ENCODE data around the gene RPLP2.
A peak's percentile ranks its signal among the peaks of the same experiment; 100 is the strongest.

Gene RPLP2

GRCh38 chr11:829176-829846, 19.5 kb downstream of the RPLP2 start:
- peaks cover 8% of the 10 kb centered on the region for H3K36me3 ChIP-seq (ENCODE audit: control insufficient read depth, low read length)
- H3K4me3 ChIP-seq (ENCODE audit: low read length), result peak overlapping the region; percentile 41
- H3K27ac ChIP-seq (ENCODE audit: low read depth, low read length), result no peak overlapping the region
- no peaks in the 10 kb centered on the region for H3K9me3 ChIP-seq (ENCODE audit: control insufficient read depth, insufficient read depth, low read length)
- H4K20me1 ChIP-seq (ENCODE audit: control insufficient read depth, insufficient read depth, low read depth, low read length), result no peaks in the 10 kb centered on the region; the same call in 1 of the 2 replicates
- no peaks in the 10 kb centered on the region for H3K9me2 ChIP-seq (replicated peaks; ENCODE audit: control insufficient read depth, low read length)
- TF ChIP-seq EZH2phosphoT487 (IDR thresholded peaks at IDR 0.05; ENCODE audit: borderline replicate concordance, low read length), result no peak
- no peak for TF ChIP-seq CTCF (IDR thresholded peaks at IDR 0.05; ENCODE audit: low read depth, low read length, poor library complexity, severe bottlenecking)
- peaks cover 71% of the 10 kb centered on the region for H3K27me3 ChIP-seq (ENCODE audit: control insufficient read depth, low read length)
- no peaks in the 10 kb centered on the region; the same call in 1 of the 2 replicates for H3F3A ChIP-seq (ENCODE audit: control insufficient read depth, insufficient read depth)
- peaks cover 61% of the 10 kb centered on the region for H3K4me1 ChIP-seq (ENCODE audit: control insufficient read depth, low read length)
- peak overlapping the region; percentile 62 for H3K4me2 ChIP-seq (ENCODE audit: low read length)
- no peaks in the 10 kb centered on the region for H3K79me2 ChIP-seq (ENCODE audit: control insufficient read depth, low read length)

GRCh38 chr11:829847-830294, 20.1 kb downstream of the RPLP2 start:
- peaks cover 77% of the 10 kb centered on the region for H3K27me3 ChIP-seq (ENCODE audit: control insufficient read depth, low read length)
- H3K4me3 ChIP-seq (ENCODE audit: low read length), result peak overlapping the region; percentile 41
- no peaks in the 10 kb centered on the region; the same call in 1 of the 2 replicates for H4K20me1 ChIP-seq (ENCODE audit: control insufficient read depth, insufficient read depth, low read depth, low read length)

GRCh38 chr11:830295-831117, 20.7 kb downstream of the RPLP2 start:
- Histone ChIP-seq H3K36me3 (ENCODE audit: control insufficient read depth, low read length) (no peaks in the 10 kb centered on the region; the same call in 1 of the 2 replicates), H3K27ac (ENCODE audit: low read depth, low read length) (no peak overlapping the region), H3K27me3 (ENCODE audit: control insufficient read depth, low read length) (peaks cover 81% of the 10 kb centered on the region), H3K9me3 (ENCODE audit: control insufficient read depth, insufficient read depth, low read length) (no peaks in the 10 kb centered on the region), H4K20me1 (ENCODE audit: control insufficient read depth, insufficient read depth, low read depth, low read length) (no peaks in the 10 kb centered on the region; the same call in 1 of the 2 replicates), H3K4me3 (ENCODE audit: low read length) (peak overlapping the region; percentile 41), H3K4me2 (ENCODE audit: low read length) (peak overlapping the region; percentile 62), H3K9me2 (replicated peaks; ENCODE audit: control insufficient read depth, low read length) (no peaks in the 10 kb centered on the region), H3K79me2 (ENCODE audit: control insufficient read depth, low read length) (no peaks in the 10 kb centered on the region), H3F3A (ENCODE audit: control insufficient read depth, insufficient read depth) (no peaks in the 10 kb centered on the region; the same call in 1 of the 2 replicates), H3K4me1 (ENCODE audit: control insufficient read depth, low read length) (peaks cover 61% of the 10 kb centered on the region)
- no peak for TF ChIP-seq CTCF (IDR thresholded peaks at IDR 0.05; ENCODE audit: low read depth, low read length, poor library complexity, severe bottlenecking)
- TF ChIP-seq EZH2phosphoT487 (IDR thresholded peaks at IDR 0.05; ENCODE audit: borderline replicate concordance, low read length), result 0 out of 2 replicates have a peak, but pooled peaks have one; percentile 52

More at GRCh38 chr11:829847-830294, 20.1 kb downstream of the RPLP2 start:
- TF ChIP-seq CTCF (IDR thresholded peaks at IDR 0.05; ENCODE audit: low read depth, low read length, poor library complexity, severe bottlenecking) (no peak), EZH2phosphoT487 (IDR thresholded peaks at IDR 0.05; ENCODE audit: borderline replicate concordance, low read length) (no peak)
- no peaks in the 10 kb centered on the region for H3K9me3 ChIP-seq (ENCODE audit: control insufficient read depth, insufficient read depth, low read length)
- H3K4me1 ChIP-seq (ENCODE audit: control insufficient read depth, low read length), result peaks cover 61% of the 10 kb centered on the region
- peak overlapping the region; percentile 62 for H3K4me2 ChIP-seq (ENCODE audit: low read length)
- peaks cover 5% of the 10 kb centered on the region for H3K36me3 ChIP-seq (ENCODE audit: control insufficient read depth, low read length)
- no peaks in the 10 kb centered on the region; the same call in 1 of the 2 replicates for H3F3A ChIP-seq (ENCODE audit: control insufficient read depth, insufficient read depth)
- H3K79me2 ChIP-seq (ENCODE audit: control insufficient read depth, low read length), result no peaks in the 10 kb centered on the region
- H3K9me2 ChIP-seq (replicated peaks; ENCODE audit: control insufficient read depth, low read length), result no peaks in the 10 kb centered on the region
- H3K27ac ChIP-seq (ENCODE audit: low read depth, low read length), result no peak overlapping the region

Measured in DOHH2 (cell line).